ENCODE measurements around the gene RTN4R.

The RTN4R gene

DNA sequence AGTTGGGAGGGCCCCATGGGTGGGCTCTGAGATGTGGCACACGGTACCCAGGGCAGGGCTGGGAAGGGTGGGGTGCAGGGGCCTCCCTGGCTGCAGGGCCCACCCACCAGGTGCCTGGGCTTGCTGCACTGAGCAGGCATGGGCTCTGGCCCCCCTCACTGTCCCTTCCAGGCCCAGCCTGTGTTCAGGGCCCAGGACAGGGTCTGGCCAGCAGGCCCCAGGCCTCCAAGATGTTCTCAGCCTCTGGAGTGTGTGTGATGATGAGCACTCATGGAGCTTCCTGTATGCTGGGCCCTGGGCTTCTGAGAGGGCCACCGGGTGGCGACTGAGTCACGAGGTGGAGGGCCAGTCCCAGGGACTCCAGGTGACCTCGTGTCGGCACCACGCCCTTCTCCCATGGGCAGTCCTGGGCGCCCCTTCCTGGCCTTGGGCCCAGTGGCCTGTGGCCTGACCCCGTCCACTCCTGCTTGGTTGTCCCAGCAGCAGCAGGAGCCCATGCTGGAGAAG is 61.4 kb downstream of the RTN4R start (continued):
- TF ChIP-seq ZNF660 (tag by site-specific recombination; IDR thresholded peaks at IDR 0.05) (no peak), GLI4 (tag by site-specific recombination; IDR thresholded peaks at IDR 0.05) (no peak), ZNF157 (tag by site-specific recombination; IDR thresholded peaks at IDR 0.05) (no peak), OSR2 (tag by site-specific recombination; IDR thresholded peaks at IDR 0.05) (no peak), ZNF391 (tag by site-specific recombination; IDR thresholded peaks at IDR 0.05; ENCODE audit: borderline replicate concordance, low read depth) (no peak), ZNF10 (tag by site-specific recombination; IDR thresholded peaks at IDR 0.05) (no peak), ZNF544 (tag by site-specific recombination; IDR thresholded peaks at IDR 0.05) (no peak), ZNF324 (tag by site-specific recombination; IDR thresholded peaks at IDR 0.05) (no peak), HOXC10 (CRISPR knock-in tag; IDR thresholded peaks at IDR 0.05) (no peak), ZNF664 (tag by site-specific recombination; IDR thresholded peaks at IDR 0.05) (no peak)
- TF ChIP-seq, protein P1, sequence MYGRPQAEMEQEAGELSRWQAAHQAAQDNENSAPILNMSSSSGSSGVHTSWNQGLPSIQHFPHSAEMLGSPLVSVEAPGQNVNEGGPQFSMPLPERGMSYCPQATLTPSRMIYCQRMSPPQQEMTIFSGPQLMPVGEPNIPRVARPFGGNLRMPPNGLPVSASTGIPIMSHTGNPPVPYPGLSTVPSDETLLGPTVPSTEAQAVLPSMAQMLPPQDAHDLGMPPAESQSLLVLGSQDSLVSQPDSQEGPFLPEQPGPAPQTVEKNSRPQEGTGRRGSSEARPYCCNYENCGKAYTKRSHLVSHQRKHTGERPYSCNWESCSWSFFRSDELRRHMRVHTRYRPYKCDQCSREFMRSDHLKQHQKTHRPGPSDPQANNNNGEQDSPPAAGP (tag by site-specific recombination; IDR thresholded peaks at IDR 0.05) = peak; percentile 58; the same call in 1 of the 2 replicates
- TF ChIP-seq, protein P2, sequence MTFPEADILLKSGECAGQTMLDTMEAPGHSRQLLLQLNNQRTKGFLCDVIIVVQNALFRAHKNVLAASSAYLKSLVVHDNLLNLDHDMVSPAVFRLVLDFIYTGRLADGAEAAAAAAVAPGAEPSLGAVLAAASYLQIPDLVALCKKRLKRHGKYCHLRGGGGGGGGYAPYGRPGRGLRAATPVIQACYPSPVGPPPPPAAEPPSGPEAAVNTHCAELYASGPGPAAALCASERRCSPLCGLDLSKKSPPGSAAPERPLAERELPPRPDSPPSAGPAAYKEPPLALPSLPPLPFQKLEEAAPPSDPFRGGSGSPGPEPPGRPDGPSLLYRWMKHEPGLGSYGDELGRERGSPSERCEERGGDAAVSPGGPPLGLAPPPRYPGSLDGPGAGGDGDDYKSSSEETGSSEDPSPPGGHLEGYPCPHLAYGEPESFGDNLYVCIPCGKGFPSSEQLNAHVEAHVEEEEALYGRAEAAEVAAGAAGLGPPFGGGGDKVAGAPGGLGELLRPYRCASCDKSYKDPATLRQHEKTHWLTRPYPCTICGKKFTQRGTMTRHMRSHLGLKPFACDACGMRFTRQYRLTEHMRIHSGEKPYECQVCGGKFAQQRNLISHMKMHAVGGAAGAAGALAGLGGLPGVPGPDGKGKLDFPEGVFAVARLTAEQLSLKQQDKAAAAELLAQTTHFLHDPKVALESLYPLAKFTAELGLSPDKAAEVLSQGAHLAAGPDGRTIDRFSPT (tag by site-specific recombination; IDR thresholded peaks at IDR 0.05) = peak; percentile 10; the same call in 1 of the 2 replicates

DNA sequence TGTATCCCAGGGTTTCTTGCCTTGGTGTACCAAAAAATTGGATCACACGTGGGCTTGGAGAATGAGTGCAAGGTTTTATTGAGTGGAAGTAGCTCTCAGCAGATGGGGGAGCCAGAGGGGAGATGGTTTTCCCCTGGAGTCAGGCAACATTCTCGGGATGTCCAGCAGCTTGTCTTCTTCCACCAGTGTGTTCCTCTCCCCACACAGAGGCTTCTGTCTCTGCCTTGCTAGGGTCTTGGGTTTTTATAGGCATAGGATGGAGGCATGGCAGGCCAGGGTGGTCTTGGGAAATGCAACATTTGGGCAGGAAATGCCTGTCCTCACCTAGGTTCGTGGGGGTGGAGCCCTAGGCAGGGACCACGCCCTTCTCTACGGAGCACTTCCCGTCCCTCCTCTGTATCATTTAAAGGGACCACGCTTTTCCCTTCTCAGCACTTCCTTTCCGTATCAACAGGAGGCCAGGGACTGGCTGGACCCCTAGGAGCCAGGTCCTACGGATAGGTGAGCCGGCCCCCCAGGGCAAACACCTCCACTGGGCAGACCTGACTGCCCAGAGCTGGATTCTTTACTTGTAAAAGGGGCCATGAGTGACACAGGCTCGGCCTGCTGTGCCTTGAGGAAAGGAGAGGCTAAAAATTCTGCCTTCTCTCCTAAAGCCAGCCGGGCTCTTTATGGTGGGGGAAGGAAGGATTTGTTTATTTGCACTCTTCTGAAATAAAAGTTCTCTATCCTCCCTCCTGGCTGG is 62.0 kb downstream of the RTN4R start:
- Histone ChIP-seq H3K27ac (ENCODE audit: extremely low read depth, low read depth, low read length) (peak overlapping the region; percentile 68), H3K9me3 (ENCODE audit: control insufficient read depth, insufficient read depth, low read depth, low read length) (no peaks in the 10 kb centered on the region), H3K36me3 (ENCODE audit: control insufficient read depth in 2 of 2, insufficient read depth in 1 of 2, low read length in 2 of 2) (no peaks in the 10 kb centered on the region), H3K4me3 (ENCODE audit: low read depth, low read length) (peak overlapping the region; percentile 53), H3K4me1 (ENCODE audit: control insufficient read depth, insufficient read depth, low read length) (no peaks in the 10 kb centered on the region)
- POLR2A ChIA-PET = no interaction called here
- CTCF ChIA-PET = interaction anchor here (0.6 to 1.9 kb wide), 3 partner anchors 32 to 86 kb away, joined by 4 to 11 read pairs (median 5); no protein-coding TSS in a partner anchor
- TF ChIP-seq, protein P3, sequence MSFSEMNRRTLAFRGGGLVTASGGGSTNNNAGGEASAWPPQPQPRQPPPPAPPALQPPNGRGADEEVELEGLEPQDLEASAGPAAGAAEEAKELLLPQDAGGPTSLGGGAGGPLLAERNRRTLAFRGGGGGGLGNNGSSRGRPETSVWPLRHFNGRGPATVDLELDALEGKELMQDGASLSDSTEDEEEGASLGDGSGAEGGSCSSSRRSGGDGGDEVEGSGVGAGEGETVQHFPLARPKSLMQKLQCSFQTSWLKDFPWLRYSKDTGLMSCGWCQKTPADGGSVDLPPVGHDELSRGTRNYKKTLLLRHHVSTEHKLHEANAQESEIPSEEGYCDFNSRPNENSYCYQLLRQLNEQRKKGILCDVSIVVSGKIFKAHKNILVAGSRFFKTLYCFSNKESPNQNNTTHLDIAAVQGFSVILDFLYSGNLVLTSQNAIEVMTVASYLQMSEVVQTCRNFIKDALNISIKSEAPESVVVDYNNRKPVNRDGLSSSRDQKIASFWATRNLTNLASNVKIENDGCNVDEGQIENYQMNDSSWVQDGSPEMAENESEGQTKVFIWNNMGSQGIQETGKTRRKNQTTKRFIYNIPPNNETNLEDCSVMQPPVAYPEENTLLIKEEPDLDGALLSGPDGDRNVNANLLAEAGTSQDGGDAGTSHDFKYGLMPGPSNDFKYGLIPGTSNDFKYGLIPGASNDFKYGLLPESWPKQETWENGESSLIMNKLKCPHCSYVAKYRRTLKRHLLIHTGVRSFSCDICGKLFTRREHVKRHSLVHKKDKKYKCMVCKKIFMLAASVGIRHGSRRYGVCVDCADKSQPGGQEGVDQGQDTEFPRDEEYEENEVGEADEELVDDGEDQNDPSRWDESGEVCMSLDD (tag by site-specific recombination; IDR thresholded peaks at IDR 0.05) = no peak
- TF ChIP-seq ZFP69B (tag by site-specific recombination; IDR thresholded peaks at IDR 0.05) (no peak), ZNF544 (tag by site-specific recombination; IDR thresholded peaks at IDR 0.05) (no peak), YY1 (tag by site-specific recombination; IDR thresholded peaks at IDR 0.05) (no peak), ZNF2 (tag by site-specific recombination; IDR thresholded peaks at IDR 0.05) (no peak), ZNF24 (tag by site-specific recombination; IDR thresholded peaks at IDR 0.05) (no peak), ZNF10 (tag by site-specific recombination; IDR thresholded peaks at IDR 0.05) (no peak), OVOL3 (tag by site-specific recombination; IDR thresholded peaks at IDR 0.05) (no peak), MEIS1 (CRISPR knock-in tag; IDR thresholded peaks at IDR 0.05; ENCODE audit: borderline replicate concordance) (no peak), ZNF140 (tag by site-specific recombination; IDR thresholded peaks at IDR 0.05) (no peak), ZNF473 (tag by site-specific recombination; IDR thresholded peaks at IDR 0.05) (no peak)
- TF ChIP-seq, protein P4, sequence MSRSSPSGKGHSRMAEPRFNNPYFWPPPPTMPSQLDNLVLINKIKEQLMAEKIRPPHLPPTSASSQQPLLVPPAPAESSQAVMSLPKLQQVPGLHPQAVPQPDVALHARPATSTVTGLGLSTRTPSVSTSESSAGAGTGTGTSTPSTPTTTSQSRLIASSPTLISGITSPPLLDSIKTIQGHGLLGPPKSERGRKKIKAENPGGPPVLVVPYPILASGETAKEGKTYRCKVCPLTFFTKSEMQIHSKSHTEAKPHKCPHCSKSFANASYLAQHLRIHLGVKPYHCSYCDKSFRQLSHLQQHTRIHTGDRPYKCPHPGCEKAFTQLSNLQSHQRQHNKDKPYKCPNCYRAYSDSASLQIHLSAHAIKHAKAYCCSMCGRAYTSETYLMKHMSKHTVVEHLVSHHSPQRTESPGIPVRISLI (tag by site-specific recombination; IDR thresholded peaks at IDR 0.05) = no peak
- TF ChIP-seq, protein P5, sequence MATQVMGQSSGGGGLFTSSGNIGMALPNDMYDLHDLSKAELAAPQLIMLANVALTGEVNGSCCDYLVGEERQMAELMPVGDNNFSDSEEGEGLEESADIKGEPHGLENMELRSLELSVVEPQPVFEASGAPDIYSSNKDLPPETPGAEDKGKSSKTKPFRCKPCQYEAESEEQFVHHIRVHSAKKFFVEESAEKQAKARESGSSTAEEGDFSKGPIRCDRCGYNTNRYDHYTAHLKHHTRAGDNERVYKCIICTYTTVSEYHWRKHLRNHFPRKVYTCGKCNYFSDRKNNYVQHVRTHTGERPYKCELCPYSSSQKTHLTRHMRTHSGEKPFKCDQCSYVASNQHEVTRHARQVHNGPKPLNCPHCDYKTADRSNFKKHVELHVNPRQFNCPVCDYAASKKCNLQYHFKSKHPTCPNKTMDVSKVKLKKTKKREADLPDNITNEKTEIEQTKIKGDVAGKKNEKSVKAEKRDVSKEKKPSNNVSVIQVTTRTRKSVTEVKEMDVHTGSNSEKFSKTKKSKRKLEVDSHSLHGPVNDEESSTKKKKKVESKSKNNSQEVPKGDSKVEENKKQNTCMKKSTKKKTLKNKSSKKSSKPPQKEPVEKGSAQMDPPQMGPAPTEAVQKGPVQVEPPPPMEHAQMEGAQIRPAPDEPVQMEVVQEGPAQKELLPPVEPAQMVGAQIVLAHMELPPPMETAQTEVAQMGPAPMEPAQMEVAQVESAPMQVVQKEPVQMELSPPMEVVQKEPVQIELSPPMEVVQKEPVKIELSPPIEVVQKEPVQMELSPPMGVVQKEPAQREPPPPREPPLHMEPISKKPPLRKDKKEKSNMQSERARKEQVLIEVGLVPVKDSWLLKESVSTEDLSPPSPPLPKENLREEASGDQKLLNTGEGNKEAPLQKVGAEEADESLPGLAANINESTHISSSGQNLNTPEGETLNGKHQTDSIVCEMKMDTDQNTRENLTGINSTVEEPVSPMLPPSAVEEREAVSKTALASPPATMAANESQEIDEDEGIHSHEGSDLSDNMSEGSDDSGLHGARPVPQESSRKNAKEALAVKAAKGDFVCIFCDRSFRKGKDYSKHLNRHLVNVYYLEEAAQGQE (tag by site-specific recombination; IDR thresholded peaks at IDR 0.05) = no peak
- TF ChIP-seq, protein P6, sequence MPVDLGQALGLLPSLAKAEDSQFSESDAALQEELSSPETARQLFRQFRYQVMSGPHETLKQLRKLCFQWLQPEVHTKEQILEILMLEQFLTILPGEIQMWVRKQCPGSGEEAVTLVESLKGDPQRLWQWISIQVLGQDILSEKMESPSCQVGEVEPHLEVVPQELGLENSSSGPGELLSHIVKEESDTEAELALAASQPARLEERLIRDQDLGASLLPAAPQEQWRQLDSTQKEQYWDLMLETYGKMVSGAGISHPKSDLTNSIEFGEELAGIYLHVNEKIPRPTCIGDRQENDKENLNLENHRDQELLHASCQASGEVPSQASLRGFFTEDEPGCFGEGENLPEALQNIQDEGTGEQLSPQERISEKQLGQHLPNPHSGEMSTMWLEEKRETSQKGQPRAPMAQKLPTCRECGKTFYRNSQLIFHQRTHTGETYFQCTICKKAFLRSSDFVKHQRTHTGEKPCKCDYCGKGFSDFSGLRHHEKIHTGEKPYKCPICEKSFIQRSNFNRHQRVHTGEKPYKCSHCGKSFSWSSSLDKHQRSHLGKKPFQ (tag by site-specific recombination; IDR thresholded peaks at IDR 0.05) = no peak

Data from HEK293 (cell line).